ENCODE measurements around the gene GYS2.

The GYS2 gene

GRCh38 chr12:21559855-21560569 is 44.6 kb downstream of the GYS2 start:
- TF ChIP-seq, protein P1, sequence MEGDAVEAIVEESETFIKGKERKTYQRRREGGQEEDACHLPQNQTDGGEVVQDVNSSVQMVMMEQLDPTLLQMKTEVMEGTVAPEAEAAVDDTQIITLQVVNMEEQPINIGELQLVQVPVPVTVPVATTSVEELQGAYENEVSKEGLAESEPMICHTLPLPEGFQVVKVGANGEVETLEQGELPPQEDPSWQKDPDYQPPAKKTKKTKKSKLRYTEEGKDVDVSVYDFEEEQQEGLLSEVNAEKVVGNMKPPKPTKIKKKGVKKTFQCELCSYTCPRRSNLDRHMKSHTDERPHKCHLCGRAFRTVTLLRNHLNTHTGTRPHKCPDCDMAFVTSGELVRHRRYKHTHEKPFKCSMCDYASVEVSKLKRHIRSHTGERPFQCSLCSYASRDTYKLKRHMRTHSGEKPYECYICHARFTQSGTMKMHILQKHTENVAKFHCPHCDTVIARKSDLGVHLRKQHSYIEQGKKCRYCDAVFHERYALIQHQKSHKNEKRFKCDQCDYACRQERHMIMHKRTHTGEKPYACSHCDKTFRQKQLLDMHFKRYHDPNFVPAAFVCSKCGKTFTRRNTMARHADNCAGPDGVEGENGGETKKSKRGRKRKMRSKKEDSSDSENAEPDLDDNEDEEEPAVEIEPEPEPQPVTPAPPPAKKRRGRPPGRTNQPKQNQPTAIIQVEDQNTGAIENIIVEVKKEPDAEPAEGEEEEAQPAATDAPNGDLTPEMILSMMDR (IDR thresholded peaks at IDR 0.05; ENCODE audit: insufficient read depth, low read depth, low read length, missing control alignments) = no peak
- no peak overlapping the region for H3K4me3 ChIP-seq (ENCODE audit: low read depth, low read length)
- DNase-seq (ENCODE audit: low read depth) = no peak

DNA sequence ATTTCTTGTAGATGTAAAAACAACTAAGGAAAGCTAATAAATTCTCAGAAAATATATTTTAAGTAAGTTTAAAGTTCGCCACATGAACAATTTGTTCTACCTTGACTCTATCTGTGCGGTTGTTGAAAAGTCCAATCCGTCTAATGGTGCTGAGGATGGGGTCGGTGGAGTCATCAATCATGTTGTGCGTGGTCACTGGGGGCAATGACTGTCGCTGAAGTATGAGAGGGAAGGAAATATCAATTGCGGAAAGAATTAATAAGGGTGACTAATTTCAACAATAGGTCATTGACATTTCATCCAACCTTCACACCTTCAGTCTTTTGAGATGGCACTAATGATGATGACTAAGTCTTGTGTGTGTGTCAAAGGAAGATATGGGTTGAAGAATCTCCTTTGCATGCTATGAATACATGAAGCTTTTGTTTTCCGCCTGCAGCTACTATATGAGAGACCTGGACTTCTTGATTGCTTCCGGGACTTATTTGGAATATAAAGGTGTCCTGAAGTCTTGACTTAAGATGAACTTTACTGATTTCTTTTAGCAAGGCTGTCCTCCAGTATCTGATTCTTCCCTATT is 46.5 kb downstream of the GYS2 start:
- TF ChIP-seq, protein P1 (IDR thresholded peaks at IDR 0.05; ENCODE audit: insufficient read depth, low read depth, low read length, missing control alignments) = no peak
- no peak for DNase-seq (ENCODE audit: low read depth)
- H3K4me3 ChIP-seq (ENCODE audit: low read depth, low read length) = no peak overlapping the region

GRCh38 chr12:21553329-21553675 is 51.3 kb downstream of the GYS2 start:
- no peak for DNase-seq (ENCODE audit: low read depth)
- TF ChIP-seq, protein P1 (IDR thresholded peaks at IDR 0.05; ENCODE audit: insufficient read depth, low read depth, low read length, missing control alignments) = no peak
- H3K4me3 ChIP-seq (ENCODE audit: low read depth, low read length) = no peak overlapping the region

DNA sequence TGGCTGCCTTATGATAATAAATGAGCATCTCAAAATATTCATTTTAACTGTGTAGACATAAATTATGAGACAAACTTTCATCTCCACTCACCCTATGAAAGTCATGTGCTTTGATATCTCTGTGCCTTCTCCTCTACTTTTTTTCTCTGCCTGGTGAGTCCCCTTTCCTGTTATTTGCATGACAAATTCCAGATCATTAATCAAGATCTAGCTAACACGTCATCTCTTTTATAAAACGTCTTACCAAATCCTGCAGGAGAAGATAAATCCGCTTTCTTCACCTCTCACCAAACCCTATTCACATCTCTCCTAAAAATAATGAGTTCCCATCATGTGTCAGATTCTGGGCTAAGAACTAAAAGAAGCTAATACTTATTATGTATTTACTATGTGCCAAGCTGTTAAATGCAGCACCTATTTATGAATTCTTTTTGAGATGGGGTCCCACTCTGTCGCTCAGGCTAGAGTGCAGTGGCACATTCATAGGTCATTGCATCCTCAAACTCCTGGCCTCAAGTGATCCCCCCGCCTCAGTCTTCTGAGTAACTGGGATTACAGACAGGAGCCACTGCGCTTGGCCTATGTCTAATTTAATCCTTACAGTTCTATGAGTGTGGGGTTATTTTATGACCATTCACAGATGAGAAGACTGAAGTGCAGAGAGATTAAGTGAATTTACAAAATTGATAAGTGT is 51.9 kb downstream of the GYS2 start:
- H3K4me3 ChIP-seq (ENCODE audit: low read depth, low read length) = no peak overlapping the region
- no peak for DNase-seq (ENCODE audit: low read depth)
- TF ChIP-seq, protein P1 (IDR thresholded peaks at IDR 0.05; ENCODE audit: insufficient read depth, low read depth, low read length, missing control alignments) = no peak

- H3K4me3 ChIP-seq (ENCODE audit: low read depth, low read length) = no peak overlapping the region
- DNase-seq (ENCODE audit: low read depth) = no peak
- TF ChIP-seq, protein P1 (IDR thresholded peaks at IDR 0.05; ENCODE audit: insufficient read depth, low read depth, low read length, missing control alignments) = no peak
Observed at GRCh38 chr12:21551841-21552465, 52.7 kb downstream of the GYS2 start.

- TF ChIP-seq, protein P1 (IDR thresholded peaks at IDR 0.05; ENCODE audit: insufficient read depth, low read depth, low read length, missing control alignments) = no peak
- H3K4me3 ChIP-seq (ENCODE audit: low read depth, low read length) = no peak overlapping the region
- DNase-seq (ENCODE audit: low read depth) = no peak
Observed at GRCh38 chr12:21547437-21547836, 57.2 kb downstream of the GYS2 start.

All from GM12865 (cell line).